Measurements from ENCODE around the gene RIPK4. TPM values are rescaled to one million over a fixed set of nuclear protein-coding genes. Genes with fewer than 3 reads are reported as not detected.
"Not testable (repeated sequence)": the region's sequence is repeated elsewhere in the genome, so short reads cannot be mapped to it uniquely, and the experiment has no call there.

Gene RIPK4
- total RNA-seq, 1 donor from 2014 or later = 13.7 TPM

DNA sequence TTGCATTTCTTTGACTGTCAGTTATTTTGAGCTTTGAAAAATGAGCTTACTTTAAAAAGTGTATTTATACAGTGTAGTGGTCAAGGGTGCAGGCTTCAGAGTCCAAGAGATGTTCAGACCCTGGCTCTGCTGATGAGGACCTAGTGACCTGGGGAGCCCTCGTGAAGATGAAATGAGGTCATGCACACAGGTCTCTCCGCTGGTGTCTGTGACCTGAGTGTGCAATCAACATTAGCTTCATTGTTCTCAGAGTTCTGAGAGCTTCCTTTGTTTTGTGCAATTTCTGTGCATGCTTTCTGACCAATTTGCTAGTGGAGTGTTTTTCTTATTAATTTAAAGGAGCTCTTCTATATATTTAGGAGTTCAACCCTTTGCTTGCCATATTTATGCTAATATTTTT, 71.3 kb downstream of the RIPK4 start:
- no peak overlapping the region for H3K27ac Mint-ChIP-seq

GRCh38 chr21:41694042-41694441, 72.8 kb downstream of the RIPK4 start:
- H3K27me3 Mint-ChIP-seq; H3K27ac Mint-ChIP-seq; DNase-seq (ENCODE audit: extremely low spot score, unreplicated experiment); H3K36me3 Mint-ChIP-seq; H3K9me3 Mint-ChIP-seq; H3K4me3 Mint-ChIP-seq; H3K4me1 Mint-ChIP-seq (ENCODE audit: unreplicated experiment): not testable (repeated sequence)

More for the DNA sequence above, 71.3 kb downstream of the RIPK4 start:
- Mint-ChIP-seq H3K36me3 (no peaks in the 10 kb centered on the region), H3K9me3 (peaks cover 7% of the 10 kb centered on the region), H3K27me3 (no peaks in the 10 kb centered on the region), H3K4me1 (ENCODE audit: unreplicated experiment) (peaks cover 7% of the 10 kb centered on the region), H3K4me3 (no peak overlapping the region)
- TF ChIP-seq CTCF (conservative IDR thresholded peaks at IDR 0.05) = no peak
- no peak for DNase-seq (ENCODE audit: extremely low spot score, unreplicated experiment)

GRCh38 chr21:41692185-41692565, 74.7 kb downstream of the RIPK4 start:
- H3K27ac Mint-ChIP-seq = no peak overlapping the region
- DNase-seq (ENCODE audit: extremely low spot score, unreplicated experiment) = no peak
- peaks cover 7% of the 10 kb centered on the region for H3K4me1 Mint-ChIP-seq (ENCODE audit: unreplicated experiment)
- H3K36me3 Mint-ChIP-seq = no peaks in the 10 kb centered on the region
- TF ChIP-seq CTCF (conservative IDR thresholded peaks at IDR 0.05) = no peak
- no peaks in the 10 kb centered on the region for H3K9me3 Mint-ChIP-seq
- no peak overlapping the region for H3K4me3 Mint-ChIP-seq
- no peaks in the 10 kb centered on the region for H3K27me3 Mint-ChIP-seq

DNA sequence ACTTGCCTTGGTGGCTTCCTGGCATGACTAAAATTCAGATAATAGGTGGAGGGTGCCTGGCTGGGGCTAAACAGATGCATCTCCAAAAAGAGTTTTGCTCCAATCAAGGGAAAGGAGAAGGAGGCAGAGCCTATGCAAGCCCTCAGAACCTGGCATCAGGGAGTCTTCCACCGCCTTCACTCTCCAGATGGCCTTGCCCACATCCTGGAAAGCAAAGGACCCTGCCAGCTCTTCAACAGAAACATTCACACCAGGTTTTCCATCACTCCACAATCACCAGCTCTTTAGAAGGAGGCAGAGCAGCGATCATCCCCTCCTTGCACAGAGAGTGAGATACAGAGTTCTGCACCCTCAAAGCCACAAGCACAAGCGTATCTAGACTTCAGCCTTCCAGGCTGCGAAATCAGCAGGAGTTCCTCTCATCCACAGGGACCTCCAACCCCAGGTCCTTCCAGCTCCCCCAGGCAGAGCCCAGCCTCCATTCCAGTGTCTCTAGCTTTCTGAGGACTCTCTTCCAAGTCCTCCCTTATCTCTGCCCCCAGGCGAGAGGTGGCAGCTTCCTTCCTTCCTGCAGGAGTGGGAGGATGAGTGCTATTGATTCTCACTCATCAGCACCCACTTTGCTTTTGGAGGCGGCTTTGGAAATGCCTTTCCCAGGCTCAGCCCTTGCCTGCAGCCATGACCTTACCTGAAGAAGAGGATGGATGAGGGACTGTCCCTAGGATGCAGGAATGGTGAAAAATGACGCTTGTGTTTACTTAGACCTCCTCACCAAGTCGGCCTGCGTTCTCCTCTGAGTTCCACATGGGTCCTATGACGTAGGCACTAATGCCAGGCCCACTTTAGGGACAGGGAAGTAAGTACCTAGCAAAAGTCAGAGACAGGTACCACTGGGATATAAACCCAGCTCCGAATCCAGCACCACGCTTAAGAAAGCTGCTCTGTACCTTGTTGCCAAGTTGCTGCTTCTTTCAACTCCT, 75.4 kb downstream of the RIPK4 start:
- no peaks in the 10 kb centered on the region for H3K27me3 Mint-ChIP-seq
- TF ChIP-seq CTCF (conservative IDR thresholded peaks at IDR 0.05) = no peak

More for the DNA sequence above, 75.4 kb downstream of the RIPK4 start:
- H3K27ac Mint-ChIP-seq = no peak overlapping the region
- no peaks in the 10 kb centered on the region for H3K9me3 Mint-ChIP-seq
- H3K4me3 Mint-ChIP-seq = no peak overlapping the region
- no peak for DNase-seq (ENCODE audit: extremely low spot score, unreplicated experiment)
- no peaks in the 10 kb centered on the region for H3K36me3 Mint-ChIP-seq
- H3K4me1 Mint-ChIP-seq (ENCODE audit: unreplicated experiment) = peaks cover 7% of the 10 kb centered on the region

Small RNA genes within 50 kb of the gene (microRNA-seq; reads per million reads assigned to microRNA genes)
- gene MIR6814 = 1.7 reads per million

Other genes starting within 250 kb of the RIPK4 start
- 8.5 and 8.8 TPM in 2 replicates for gene PRDM15, start 112.3 kb upstream of the RIPK4 start, total RNA-seq (ENCODE audit: low replicate concordance)
- gene C2CD2, start 187.0 kb upstream of the RIPK4 start, total RNA-seq (ENCODE audit: low replicate concordance) = 20.5 and 32.3 TPM in 2 replicates
- gene ZBTB21, start 243.3 kb upstream of the RIPK4 start, total RNA-seq (ENCODE audit: low replicate concordance) = 19.9 and 23.4 TPM in 2 replicates

Measured in type B pancreatic cell (in vitro differentiated cells).